CD4-positive, alpha-beta T cell treated with Interleukin-2 at 100 ng/mL for 4 hours (primary cell): ENCODE measurements around the gene PPM1D.
"Not testable (repeated sequence)": the region's sequence is repeated elsewhere in the genome, so short reads cannot be mapped to it uniquely, and the experiment has no call there.

Source experiments
- DNase-seq: peaks from one replicate; pipeline ENCODE4 v3.0.0-alpha.2; 2020; ENCODE audit warnings: low spot score

The PPM1D gene

DNA sequence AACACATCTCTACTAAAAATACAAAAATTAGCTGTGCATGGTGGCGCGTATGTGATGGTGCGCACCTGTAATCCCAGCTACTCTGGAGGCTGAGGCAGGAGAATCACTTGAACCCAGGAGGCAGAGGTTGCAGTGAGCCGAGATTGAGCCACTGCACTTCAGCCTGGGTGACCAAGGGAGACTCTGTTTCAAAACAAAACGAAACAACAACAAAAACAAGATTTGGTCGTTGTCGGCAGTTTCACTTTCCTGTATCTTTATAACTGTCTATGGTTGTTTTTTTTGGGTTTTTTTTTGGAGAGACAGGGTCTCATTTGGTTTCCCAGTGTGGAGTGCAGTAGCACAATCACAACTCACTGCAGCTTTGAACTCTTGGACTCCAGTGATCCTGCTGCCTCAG lies 68.7 kb downstream of the PPM1D start:
- DNase-seq: not testable (repeated sequence)

GRCh38 chr17:60671482-60671881 lies 71.5 kb downstream of the PPM1D start:
- no peak for DNase-seq

GRCh38 chr17:60674637-60675036 lies 74.6 kb downstream of the PPM1D start:
- not testable (repeated sequence) for DNase-seq

DNA sequence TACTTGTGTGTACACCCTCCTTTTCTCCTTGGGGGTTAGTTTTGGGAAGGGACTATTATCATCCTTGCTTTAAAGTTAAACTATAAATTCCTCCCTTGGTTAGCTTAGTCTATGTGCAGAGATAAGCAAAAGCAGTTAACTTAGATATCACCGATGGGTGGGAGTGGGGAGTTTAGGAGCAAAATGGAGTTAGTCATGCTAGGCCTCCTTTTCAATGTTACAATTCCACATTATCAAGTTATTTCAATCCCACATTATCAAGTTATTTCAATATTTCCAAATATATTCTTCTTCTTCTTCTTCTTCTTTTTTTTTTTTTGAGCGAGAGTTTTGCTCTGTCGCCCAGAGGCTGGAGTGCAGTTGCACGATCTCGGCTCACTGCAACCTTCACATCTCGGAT lies 76.0 kb downstream of the PPM1D start:
- no peak for DNase-seq

GRCh38 chr17:60676758-60677307 lies 76.8 kb downstream of the PPM1D start:
- no peak for DNase-seq

GRCh38 chr17:60677308-60678117 lies 77.5 kb downstream of the PPM1D start, which contains the start of gene BCAS3:
TSS of gene BCAS3 (plus strand) at chr17:60677851.
- peak; percentile 98 for DNase-seq

GRCh38 chr17:60678118-60678444 lies 78.1 kb downstream of the PPM1D start:
- peak; percentile 0 for DNase-seq

GRCh38 chr17:60679287-60679686 lies 79.3 kb downstream of the PPM1D start:
- DNase-seq: no peak

GRCh38 chr17:60680754-60681153 lies 80.8 kb downstream of the PPM1D start:
- no peak for DNase-seq

- no peak for DNase-seq
Measured at GRCh38 chr17:60685437-60685836, 85.4 kb downstream of the PPM1D start.

GRCh38 chr17:60695960-60696359 lies 96.0 kb downstream of the PPM1D start:
- no peak for DNase-seq

GRCh38 chr17:60699090-60699489 lies 99.1 kb downstream of the PPM1D start:
- DNase-seq: no peak

DNA sequence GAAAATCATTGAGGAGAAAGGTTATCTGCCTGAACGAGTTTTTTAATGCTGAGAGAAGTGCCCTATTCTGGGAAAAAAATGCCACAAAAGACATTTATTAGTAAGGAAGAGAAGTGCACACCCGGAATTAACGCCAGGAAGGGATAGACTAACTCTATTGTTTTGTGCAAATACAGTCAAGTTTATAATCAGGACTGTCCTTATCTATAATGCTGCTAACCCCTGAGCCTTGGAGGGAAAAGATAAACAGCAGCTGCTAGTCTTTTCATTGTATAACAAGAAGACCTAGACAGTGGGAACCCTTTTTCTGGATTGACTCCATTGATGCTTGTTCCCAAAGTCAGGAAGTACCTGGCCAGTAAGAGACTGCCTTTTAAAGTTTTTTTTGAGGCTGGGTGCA lies 104.2 kb downstream of the PPM1D start:
- no peak for DNase-seq

- DNase-seq: no peak
Measured at GRCh38 chr17:60712675-60713074, 112.7 kb downstream of the PPM1D start.

GRCh38 chr17:60713608-60714007 lies 113.6 kb downstream of the PPM1D start:
- DNase-seq: no peak
